K562 (cell line): ENCODE data around the gene PRCC. TPM values are rescaled to one million over a fixed set of nuclear protein-coding genes. Genes with fewer than 3 reads are reported as not detected.

Experiments
- BCOR ChIP-seq: fragments of 450-650 bp; IDR thresholded peaks from 2 replicates; pipeline ENCODE4 v1.6.1; 2016
- CBFB ChIP-seq: sonication (generic); formaldehyde crosslinking; IDR thresholded peaks from 2 replicates; pipeline ENCODE4 v1.4.0; 2020; ENCODE audit warnings: mild to moderate bottlenecking, missing genetic modification reagents
- CBX3 ChIP-seq, 2 experiments: IDR thresholded peaks; 1 replicate in 1 of 2; 2 replicates in 1 of 2; pipeline ENCODE4 v1.6.1; 2012; ENCODE audit warnings: inconsistent platforms in 2 of 2, low read length in 2 of 2, borderline replicate concordance in 1 of 2, control low read depth in 1 of 2
- EP400 ChIP-seq: fragments of 450-650 bp; IDR thresholded peaks from 2 replicates; pipeline ENCODE4 v1.6.1; 2017; ENCODE audit warnings: antibody characterized with exemption, mild to moderate bottlenecking, moderate library complexity
- IRF2 ChIP-seq: sonication (generic); formaldehyde crosslinking; IDR thresholded peaks from 2 replicates; pipeline ENCODE4 v1.8.1; 2022; ENCODE audit warnings: mild to moderate bottlenecking, missing genetic modification reagents
- NBN ChIP-seq: fragments of 450-650 bp; IDR thresholded peaks from 2 replicates; pipeline ENCODE4 v1.6.1; 2016; ENCODE audit warnings: low read depth, mild to moderate bottlenecking
- RB1 ChIP-seq: fragments of 450-650 bp; IDR thresholded peaks from 2 replicates; pipeline ENCODE4 v1.6.1; 2017; ENCODE audit warnings: low read depth, mild to moderate bottlenecking
- SIRT6 ChIP-seq: IDR thresholded peaks from one replicate; pipeline ENCODE4 v1.6.1; 2012; ENCODE audit warnings: low read depth, mild to moderate bottlenecking, control low read depth, inconsistent platforms, low read length, moderate library complexity
- SMAD3 ChIP-seq: fragments of 450-650 bp; formaldehyde crosslinking; conservative IDR thresholded peaks from 2 replicates; pipeline ENCODE4 v1.4.0; 2020; ENCODE audit warnings: mild to moderate bottlenecking
- ZBTB8A ChIP-seq: fragments of 450-650 bp; IDR thresholded peaks from 2 replicates; pipeline ENCODE4 v1.6.1; 2018; ENCODE audit warnings: mild to moderate bottlenecking, moderate library complexity; ENCODE audit not compliant: partially characterized antibody
- ZC3H4 ChIP-seq: sonication (generic); formaldehyde crosslinking; IDR thresholded peaks from 2 replicates; pipeline ENCODE4 v1.9.0; 2021; ENCODE audit warnings: missing genetic modification reagents, borderline replicate concordance
- ZNF165 ChIP-seq: fragments of 250-450 bp; sonication (Bioruptor Pico); IDR thresholded peaks from 2 replicates; pipeline ENCODE4 v1.4.0; 2020; ENCODE audit warnings: borderline replicate concordance
- polyA plus RNA-seq, 8 experiments: library from polyadenylated mRNA; depleted of rRNA in 4 of 8; stranded (reverse) in 5 of 8; unstranded in 3 of 8; fragments of >200 nt; fragmentation: Nextera tagmentation in 2 of 8; fragmentation: Illumina TruSeq in 1 of 8; extraction: Ambion mirVana in 2 of 8; extraction: Trizol in 1 of 8; gene quantifications; 2 replicates each; pipeline versions ENCODE4 v1.2.1 to v1.2.3, GENCODE V29; 2011 to 2014; ENCODE audit warnings: inconsistent platforms in 1 of 8, missing spikeins in 1 of 8
- total RNA-seq, 7 experiments: library from RNA; depleted of rRNA in 6 of 7; stranded (reverse); fragments of >200 nt in 6 of 7; fragmentation: Illumina TruSeq in 2 of 7; extraction: Trizol in 2 of 7; gene quantifications; 2 replicates each; pipeline versions ENCODE4 v1.2.1 to v1.2.3, GENCODE V29; 2011 to 2021; ENCODE audit warnings: low replicate concordance in 1 of 7
- TF ChIP-seq, protein P1 (sequence below): IDR thresholded peaks from 2 replicates; pipeline ENCODE4 v1.6.1; 2014; ENCODE audit warnings: antibody characterized with exemption
- TF ChIP-seq, protein P2 (sequence below): sonication (generic); formaldehyde crosslinking; IDR thresholded peaks from 2 replicates; pipeline ENCODE4 v1.8.1; 2023; ENCODE audit warnings: mild to moderate bottlenecking, missing genetic modification reagents, moderate library complexity
- TF ChIP-seq, protein P3 (sequence below): fragments of 450-650 bp; formaldehyde crosslinking; IDR thresholded peaks from 2 replicates; pipeline ENCODE4 v1.4.0; 2020; ENCODE audit warnings: mild to moderate bottlenecking, moderate library complexity
- TF ChIP-seq, protein P4 (sequence below): fragments of 200-400 bp; formaldehyde crosslinking; IDR thresholded peaks from 2 replicates; pipeline ENCODE4 v1.6.1; 2017; ENCODE audit warnings: mild to moderate bottlenecking, low read depth, low read length, moderate library complexity
- TF ChIP-seq, protein P5 (sequence below): sonication (generic); formaldehyde crosslinking; IDR thresholded peaks from 2 replicates; pipeline ENCODE4 v1.8.0; 2023; ENCODE audit warnings: mild to moderate bottlenecking, missing genetic modification reagents

Gene PRCC
- total and polyA plus RNA-seq, 9 of the 15 experiments (the other 6 are each of a cell fraction or from before 2014, with no cell fraction given), result 23.9 to 201 (median 41.1) TPM

DNA sequence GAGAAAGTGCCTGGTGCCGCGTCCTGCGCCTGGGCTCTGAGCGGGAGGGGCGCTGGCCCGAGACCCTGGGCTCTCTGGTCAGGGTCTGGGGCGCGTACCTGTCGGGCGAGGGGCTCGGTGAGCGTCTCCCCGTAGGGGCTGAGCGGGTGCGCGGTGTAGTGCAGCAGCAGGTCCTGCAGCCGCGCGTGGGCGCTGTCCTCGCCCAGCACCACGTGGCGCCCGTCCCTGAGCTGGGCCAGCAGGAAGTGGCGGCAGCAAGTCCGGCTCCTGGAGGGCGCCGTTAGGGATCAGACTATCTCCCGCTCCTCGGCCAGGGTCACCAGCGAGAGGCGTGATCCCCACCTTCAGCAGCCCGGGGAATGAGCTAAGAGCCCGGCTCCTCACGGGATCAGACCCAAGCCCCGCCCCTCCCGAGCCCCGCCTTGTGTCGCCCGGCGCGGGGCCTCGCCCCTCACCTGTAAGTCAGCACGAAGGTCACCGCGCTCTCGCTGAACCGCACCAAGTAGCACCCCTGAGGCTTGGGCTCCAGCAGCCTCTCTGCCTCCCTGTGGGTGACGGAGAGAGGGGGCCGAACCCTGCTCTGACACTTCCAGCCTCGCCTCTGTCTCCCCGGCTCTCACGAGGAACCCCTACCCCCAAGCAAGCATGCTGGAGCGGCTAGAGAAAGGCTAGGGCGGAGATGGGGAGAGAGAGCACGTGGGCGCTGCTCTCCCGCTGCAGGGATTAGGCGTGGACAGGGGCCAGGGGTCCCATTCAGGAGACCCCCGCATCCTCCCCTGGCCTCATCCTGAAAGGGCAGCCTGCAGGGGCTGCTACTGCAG is 46.6 kb downstream of the PRCC start (continued):
- TF ChIP-seq, protein P1, sequence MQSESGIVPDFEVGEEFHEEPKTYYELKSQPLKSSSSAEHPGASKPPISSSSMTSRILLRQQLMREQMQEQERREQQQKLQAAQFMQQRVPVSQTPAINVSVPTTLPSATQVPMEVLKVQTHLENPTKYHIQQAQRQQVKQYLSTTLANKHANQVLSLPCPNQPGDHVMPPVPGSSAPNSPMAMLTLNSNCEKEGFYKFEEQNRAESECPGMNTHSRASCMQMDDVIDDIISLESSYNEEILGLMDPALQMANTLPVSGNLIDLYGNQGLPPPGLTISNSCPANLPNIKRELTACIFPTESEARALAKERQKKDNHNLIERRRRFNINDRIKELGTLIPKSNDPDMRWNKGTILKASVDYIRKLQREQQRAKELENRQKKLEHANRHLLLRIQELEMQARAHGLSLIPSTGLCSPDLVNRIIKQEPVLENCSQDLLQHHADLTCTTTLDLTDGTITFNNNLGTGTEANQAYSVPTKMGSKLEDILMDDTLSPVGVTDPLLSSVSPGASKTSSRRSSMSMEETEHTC, result 0 out of 2 replicates have a peak, but pooled peaks have one; percentile 11
- 0 out of 2 replicates have a peak, but pooled peaks have one; percentile 11 for TF ChIP-seq BCOR
- TF ChIP-seq, protein P2, sequence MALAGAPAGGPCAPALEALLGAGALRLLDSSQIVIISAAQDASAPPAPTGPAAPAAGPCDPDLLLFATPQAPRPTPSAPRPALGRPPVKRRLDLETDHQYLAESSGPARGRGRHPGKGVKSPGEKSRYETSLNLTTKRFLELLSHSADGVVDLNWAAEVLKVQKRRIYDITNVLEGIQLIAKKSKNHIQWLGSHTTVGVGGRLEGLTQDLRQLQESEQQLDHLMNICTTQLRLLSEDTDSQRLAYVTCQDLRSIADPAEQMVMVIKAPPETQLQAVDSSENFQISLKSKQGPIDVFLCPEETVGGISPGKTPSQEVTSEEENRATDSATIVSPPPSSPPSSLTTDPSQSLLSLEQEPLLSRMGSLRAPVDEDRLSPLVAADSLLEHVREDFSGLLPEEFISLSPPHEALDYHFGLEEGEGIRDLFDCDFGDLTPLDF, result no peak; the same call in 1 of the 2 replicates
- TF ChIP-seq ZBTB8A, result no peak
- 0 out of 2 replicates have a peak, but pooled peaks have one; percentile 69 for TF ChIP-seq CBFB
- TF ChIP-seq ZC3H4, result no peak
- 0 out of 2 replicates have a peak, but pooled peaks have one; percentile 25 for TF ChIP-seq ZNF165 (CRISPR knock-in tag)
- TF ChIP-seq, protein P3, sequence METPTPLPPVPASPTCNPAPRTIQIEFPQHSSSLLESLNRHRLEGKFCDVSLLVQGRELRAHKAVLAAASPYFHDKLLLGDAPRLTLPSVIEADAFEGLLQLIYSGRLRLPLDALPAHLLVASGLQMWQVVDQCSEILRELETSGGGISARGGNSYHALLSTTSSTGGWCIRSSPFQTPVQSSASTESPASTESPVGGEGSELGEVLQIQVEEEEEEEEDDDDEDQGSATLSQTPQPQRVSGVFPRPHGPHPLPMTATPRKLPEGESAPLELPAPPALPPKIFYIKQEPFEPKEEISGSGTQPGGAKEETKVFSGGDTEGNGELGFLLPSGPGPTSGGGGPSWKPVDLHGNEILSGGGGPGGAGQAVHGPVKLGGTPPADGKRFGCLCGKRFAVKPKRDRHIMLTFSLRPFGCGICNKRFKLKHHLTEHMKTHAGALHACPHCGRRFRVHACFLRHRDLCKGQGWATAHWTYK (CRISPR knock-in tag), result peak; percentile 89; the same call in 1 of the 2 replicates
- TF ChIP-seq, protein P4, sequence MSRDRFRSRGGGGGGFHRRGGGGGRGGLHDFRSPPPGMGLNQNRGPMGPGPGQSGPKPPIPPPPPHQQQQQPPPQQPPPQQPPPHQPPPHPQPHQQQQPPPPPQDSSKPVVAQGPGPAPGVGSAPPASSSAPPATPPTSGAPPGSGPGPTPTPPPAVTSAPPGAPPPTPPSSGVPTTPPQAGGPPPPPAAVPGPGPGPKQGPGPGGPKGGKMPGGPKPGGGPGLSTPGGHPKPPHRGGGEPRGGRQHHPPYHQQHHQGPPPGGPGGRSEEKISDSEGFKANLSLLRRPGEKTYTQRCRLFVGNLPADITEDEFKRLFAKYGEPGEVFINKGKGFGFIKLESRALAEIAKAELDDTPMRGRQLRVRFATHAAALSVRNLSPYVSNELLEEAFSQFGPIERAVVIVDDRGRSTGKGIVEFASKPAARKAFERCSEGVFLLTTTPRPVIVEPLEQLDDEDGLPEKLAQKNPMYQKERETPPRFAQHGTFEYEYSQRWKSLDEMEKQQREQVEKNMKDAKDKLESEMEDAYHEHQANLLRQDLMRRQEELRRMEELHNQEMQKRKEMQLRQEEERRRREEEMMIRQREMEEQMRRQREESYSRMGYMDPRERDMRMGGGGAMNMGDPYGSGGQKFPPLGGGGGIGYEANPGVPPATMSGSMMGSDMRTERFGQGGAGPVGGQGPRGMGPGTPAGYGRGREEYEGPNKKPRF, result no peak
- TF ChIP-seq IRF2, result no peak
- peak in 1 of 2 experiments; percentile 57; a peak in 1 of 3 replicates for TF ChIP-seq CBX3 (IDR thresholded peaks at IDR 0.05; ENCODE audit: borderline replicate concordance in 1 of 2, low read length in 2 of 2)
- TF ChIP-seq, protein P5, sequence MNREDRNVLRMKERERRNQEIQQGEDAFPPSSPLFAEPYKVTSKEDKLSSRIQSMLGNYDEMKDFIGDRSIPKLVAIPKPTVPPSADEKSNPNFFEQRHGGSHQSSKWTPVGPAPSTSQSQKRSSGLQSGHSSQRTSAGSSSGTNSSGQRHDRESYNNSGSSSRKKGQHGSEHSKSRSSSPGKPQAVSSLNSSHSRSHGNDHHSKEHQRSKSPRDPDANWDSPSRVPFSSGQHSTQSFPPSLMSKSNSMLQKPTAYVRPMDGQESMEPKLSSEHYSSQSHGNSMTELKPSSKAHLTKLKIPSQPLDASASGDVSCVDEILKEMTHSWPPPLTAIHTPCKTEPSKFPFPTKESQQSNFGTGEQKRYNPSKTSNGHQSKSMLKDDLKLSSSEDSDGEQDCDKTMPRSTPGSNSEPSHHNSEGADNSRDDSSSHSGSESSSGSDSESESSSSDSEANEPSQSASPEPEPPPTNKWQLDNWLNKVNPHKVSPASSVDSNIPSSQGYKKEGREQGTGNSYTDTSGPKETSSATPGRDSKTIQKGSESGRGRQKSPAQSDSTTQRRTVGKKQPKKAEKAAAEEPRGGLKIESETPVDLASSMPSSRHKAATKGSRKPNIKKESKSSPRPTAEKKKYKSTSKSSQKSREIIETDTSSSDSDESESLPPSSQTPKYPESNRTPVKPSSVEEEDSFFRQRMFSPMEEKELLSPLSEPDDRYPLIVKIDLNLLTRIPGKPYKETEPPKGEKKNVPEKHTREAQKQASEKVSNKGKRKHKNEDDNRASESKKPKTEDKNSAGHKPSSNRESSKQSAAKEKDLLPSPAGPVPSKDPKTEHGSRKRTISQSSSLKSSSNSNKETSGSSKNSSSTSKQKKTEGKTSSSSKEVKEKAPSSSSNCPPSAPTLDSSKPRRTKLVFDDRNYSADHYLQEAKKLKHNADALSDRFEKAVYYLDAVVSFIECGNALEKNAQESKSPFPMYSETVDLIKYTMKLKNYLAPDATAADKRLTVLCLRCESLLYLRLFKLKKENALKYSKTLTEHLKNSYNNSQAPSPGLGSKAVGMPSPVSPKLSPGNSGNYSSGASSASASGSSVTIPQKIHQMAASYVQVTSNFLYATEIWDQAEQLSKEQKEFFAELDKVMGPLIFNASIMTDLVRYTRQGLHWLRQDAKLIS (CRISPR knock-in tag), result peak; percentile 93
- TF ChIP-seq RB1, result peak; percentile 83
- peak; percentile 31; the same call in 1 of the 2 replicates for TF ChIP-seq NBN
- no peak for TF ChIP-seq SIRT6
- peak; percentile 98 for TF ChIP-seq EP400
- peak; percentile 40; the same call in 1 of the 2 replicates for TF ChIP-seq SMAD3 (CRISPR knock-in tag)
